Type B pancreatic cell (in vitro differentiated cells): ENCODE measurements around the gene SNCAIP. TPM values are rescaled to one million over a fixed set of nuclear protein-coding genes. Genes with fewer than 3 reads are reported as not detected.

Experiments used
- DNase-seq: peaks from one replicate; pipeline ENCODE4 v3.0.0; 2021; ENCODE audit warnings: mixed read lengths; ENCODE audit not compliant: unreplicated experiment; ENCODE audit errors: extremely low spot score
- H3K27ac Mint-ChIP-seq: 2 replicates; pipeline ENCODE4 v1.8.0; 2021; ENCODE audit warnings: mild to moderate bottlenecking, mixed read lengths
- H3K27me3 Mint-ChIP-seq: 2 replicates; pipeline ENCODE4 v1.8.0; 2021; ENCODE audit warnings: mixed read lengths
- H3K36me3 Mint-ChIP-seq: 2 replicates; pipeline ENCODE4 v1.8.0; 2021; ENCODE audit warnings: mixed read lengths
- H3K4me1 Mint-ChIP-seq: one replicate; pipeline ENCODE4 v1.8.0; 2021; ENCODE audit warnings: mixed read lengths; ENCODE audit not compliant: unreplicated experiment
- H3K4me3 Mint-ChIP-seq: 2 replicates; pipeline ENCODE4 v1.8.0; 2021; ENCODE audit warnings: mild to moderate bottlenecking, mixed read lengths
- H3K9me3 Mint-ChIP-seq: 2 replicates; pipeline ENCODE4 v1.8.0; 2021; ENCODE audit warnings: mixed read lengths
- CTCF ChIP-seq: fragments of 200-600 bp; sonication (generic); conservative IDR thresholded peaks from 2 replicates; pipeline ENCODE4 v1.5.0; 2021; ENCODE audit warnings: antibody characterized with exemption, mild to moderate bottlenecking
- total RNA-seq: library from RNA; stranded (reverse); gene quantifications from 2 replicates; pipeline ENCODE4 v1.2.1, GENCODE V29; 2021; ENCODE audit warnings: low replicate concordance

SNCAIP gene
- total RNA-seq, 1 donor from 2014 or later: 31.6 TPM

GRCh38 chr5:122499585-122499984, 187.5 kb downstream of the SNCAIP start:
- H3K36me3 Mint-ChIP-seq: no peaks in the 10 kb centered on the region
- peaks cover 32% of the 10 kb centered on the region for H3K4me1 Mint-ChIP-seq
- no peak for DNase-seq
- H3K27ac Mint-ChIP-seq: no peak overlapping the region
- H3K27me3 Mint-ChIP-seq: peaks cover 6% of the 10 kb centered on the region
- TF ChIP-seq CTCF: no peak
- H3K4me3 Mint-ChIP-seq: no peak overlapping the region
- H3K9me3 Mint-ChIP-seq: no peaks in the 10 kb centered on the region

GRCh38 chr5:122500245-122501088, 188.4 kb downstream of the SNCAIP start:
- Mint-ChIP-seq H3K4me3 (no peak overlapping the region), H3K27me3 (peaks cover 6% of the 10 kb centered on the region)

GRCh38 chr5:122501089-122501435, 189.0 kb downstream of the SNCAIP start:
- no peak for DNase-seq
- peaks cover 29% of the 10 kb centered on the region for H3K4me1 Mint-ChIP-seq
- H3K4me3 Mint-ChIP-seq: no peak overlapping the region
- H3K27me3 Mint-ChIP-seq: peaks cover 6% of the 10 kb centered on the region
- TF ChIP-seq CTCF: no peak
- H3K36me3 Mint-ChIP-seq: no peaks in the 10 kb centered on the region
- H3K9me3 Mint-ChIP-seq: no peaks in the 10 kb centered on the region
- peak overlapping the region; percentile 22 for H3K27ac Mint-ChIP-seq

More at GRCh38 chr5:122500245-122501088, 188.4 kb downstream of the SNCAIP start:
- TF ChIP-seq CTCF: peak; percentile 81
- no peaks in the 10 kb centered on the region for H3K36me3 Mint-ChIP-seq
- peaks cover 29% of the 10 kb centered on the region for H3K4me1 Mint-ChIP-seq
- H3K9me3 Mint-ChIP-seq: no peaks in the 10 kb centered on the region
- DNase-seq: no peak
- H3K27ac Mint-ChIP-seq: peak overlapping the region; percentile 22

GRCh38 chr5:122507045-122507444, 195.0 kb downstream of the SNCAIP start:
- no peak for DNase-seq
- H3K27ac Mint-ChIP-seq: no peak overlapping the region
- no peak for TF ChIP-seq CTCF
- H3K36me3 Mint-ChIP-seq: no peaks in the 10 kb centered on the region
- H3K27me3 Mint-ChIP-seq: no peaks in the 10 kb centered on the region
- H3K4me3 Mint-ChIP-seq: no peak overlapping the region
- no peaks in the 10 kb centered on the region for H3K9me3 Mint-ChIP-seq
- no peaks in the 10 kb centered on the region for H3K4me1 Mint-ChIP-seq

GRCh38 chr5:122507581-122507980, 195.5 kb downstream of the SNCAIP start:
- Mint-ChIP-seq H3K36me3 (no peaks in the 10 kb centered on the region), H3K27ac (no peak overlapping the region), H3K27me3 (no peaks in the 10 kb centered on the region), H3K9me3 (no peaks in the 10 kb centered on the region), H3K4me1 (no peaks in the 10 kb centered on the region), H3K4me3 (no peak overlapping the region)
- no peak for DNase-seq
- TF ChIP-seq CTCF: no peak
